HCT116 (cell line): ENCODE measurements around the gene SNX25. TPM values are rescaled to one million over a fixed set of nuclear protein-coding genes. Genes with fewer than 3 reads are reported as not detected.

ENCODE experiments used
- ATAC-seq: fragments of 200-7000 bp; cut with Tn5 transposase; 2 replicates; pipeline ENCODE4 v1.9.1; 2020; ENCODE audit warnings: mild to moderate bottlenecking, moderate library complexity
- BruUV-seq: library from RNA; stranded (reverse); fragments of 400-500 nt; replicated peaks from 2 replicates; lab custom pipeline; 2021; lab: Mats Ljungman, UMichigan
- CTCF ChIA-PET: fragments of 300-600 bp; sonication (Branson Sonifier 250); formaldehyde crosslinking; loops from one replicate; lab custom pipeline; 2021; ENCODE audit warnings: antibody characterized with exemption; lab: Charles Lee
- POLR2A ChIA-PET: fragments of 300-600, 350-600 bp; sonication (Branson Sonifier 250); formaldehyde crosslinking; loops from one replicate; lab custom pipeline; 2021; ENCODE audit warnings: antibody characterized with exemption; lab: Charles Lee
- RAD21 ChIA-PET, 2 experiments: fragments of 300-600 bp; sonication (Branson Sonifier 250); formaldehyde crosslinking; loops; one replicate each; lab custom pipeline; 2023; ENCODE audit warnings: low total read pairs in 2 of 2; ENCODE audit not compliant: uncharacterized antibody in 2 of 2, unreplicated experiment in 2 of 2, low non-redundant PET in 1 of 2; lab: Charles Lee
- DNase-seq: peaks from one replicate; pipeline ENCODE4 v3.0.0-alpha.2; 2010; ENCODE audit warnings: low read depth, low spot score
- H2AFZ ChIP-seq: fragments of 200-600 bp; shearing (Covaris generic), sonication (generic); 2 replicates; pipeline ENCODE4 v1.6.1; 2017; ENCODE audit warnings: low read depth, mixed run types, mixed read lengths, antibody characterized with exemption, low read length; ENCODE audit not compliant: poor library complexity, severe bottlenecking
- H3K27ac ChIP-seq: 2 replicates; pipeline ENCODE4 v1.5.1; 2012; ENCODE audit warnings: low read depth, low read length
- H3K27me3 ChIP-seq: fragments of 200-600 bp; sonication (generic); 2 replicates; pipeline ENCODE4 v1.6.1; 2016; ENCODE audit warnings: mixed run types, low read length, mixed read lengths; ENCODE audit not compliant: insufficient read depth
- H3K36me3 ChIP-seq, 2 experiments: fragments of 200-500 bp in 1 of 2; fragments of 200-600 bp in 1 of 2; sonication (Bioruptor generic) in 1 of 2; sonication (generic) in 1 of 2; 2 replicates each; pipeline versions ENCODE4 v1.5.1 to v1.6.1; 2014 to 2016; ENCODE audit warnings: low read length in 2 of 2, inconsistent platforms in 1 of 2, mixed read lengths in 1 of 2, mixed run types in 1 of 2; ENCODE audit not compliant: insufficient read depth in 2 of 2, control insufficient read depth in 1 of 2
- H3K4me1 ChIP-seq, 2 experiments: fragments of 200-600 bp in 1 of 2; sonication (generic) in 1 of 2; 2 replicates each; pipeline versions ENCODE4 v1.5.1 to v1.6.1; 2012 to 2017; ENCODE audit warnings: low read length in 2 of 2, inconsistent platforms in 1 of 2, mild to moderate bottlenecking in 1 of 2, mixed read lengths in 1 of 2, mixed run types in 1 of 2, moderate library complexity in 1 of 2; ENCODE audit not compliant: insufficient read depth in 2 of 2, control insufficient read depth in 1 of 2
- H3K4me2 ChIP-seq: fragments of 200-600 bp; sonication (generic); 2 replicates; pipeline ENCODE4 v1.6.1; 2017; ENCODE audit warnings: mixed run types, low read length, mixed read lengths
- H3K4me3 ChIP-seq, 2 experiments: fragments of 200-600 bp in 1 of 2; sonication (generic) in 1 of 2; replicated peaks in 1 of 2; 2 replicates each; pipeline ENCODE4 v1.5.1; 2011 to 2016; ENCODE audit warnings: low read length in 2 of 2, control low read depth in 1 of 2, low read depth in 1 of 2, mild to moderate bottlenecking in 1 of 2, mixed read lengths in 1 of 2, mixed run types in 1 of 2
- H3K79me2 ChIP-seq: fragments of 200-600 bp; sonication (generic); 2 replicates; pipeline ENCODE4 v1.6.1; 2017; ENCODE audit warnings: mild to moderate bottlenecking, mixed run types, low read length, moderate library complexity, mixed read lengths; ENCODE audit not compliant: insufficient read depth
- H3K9ac ChIP-seq: fragments of 200-600 bp; sonication (generic); 2 replicates; pipeline ENCODE4 v1.6.1; 2016; ENCODE audit warnings: low read length, mixed read lengths
- H3K9me2 ChIP-seq: fragments of 200-600 bp; sonication (generic), shearing (Covaris generic); 2 replicates; pipeline ENCODE4 v1.6.1; 2017; ENCODE audit warnings: mixed run types, mild to moderate bottlenecking, moderate library complexity; ENCODE audit not compliant: insufficient read depth
- H3K9me3 ChIP-seq, 2 experiments: fragments of 200-500 bp in 1 of 2; fragments of 200-600 bp in 1 of 2; sonication (Bioruptor generic) in 1 of 2; sonication (generic) in 1 of 2; 2 replicates each; pipeline ENCODE4 v1.6.1; 2014 to 2017; ENCODE audit warnings: low read length in 2 of 2, mixed read lengths in 2 of 2, inconsistent platforms in 1 of 2, low read depth in 1 of 2, mild to moderate bottlenecking in 1 of 2, mixed run types in 1 of 2, moderate library complexity in 1 of 2; ENCODE audit not compliant: control insufficient read depth in 1 of 2, insufficient read depth in 1 of 2
- H4K20me1 ChIP-seq: fragments of 200-600 bp; sonication (generic), shearing (Covaris generic); 2 replicates; pipeline ENCODE4 v1.6.1; 2017; ENCODE audit warnings: mixed run types, mild to moderate bottlenecking, moderate library complexity; ENCODE audit not compliant: insufficient read depth
- CEBPB ChIP-seq: IDR thresholded peaks from 2 replicates; pipeline ENCODE4 v1.6.1; 2012; ENCODE audit warnings: low read depth
- EGR1 ChIP-seq: IDR thresholded peaks from 2 replicates; pipeline ENCODE4 v1.6.1; 2012; ENCODE audit warnings: low read depth
- FOSL1 ChIP-seq: IDR thresholded peaks from 2 replicates; pipeline ENCODE4 v1.6.1; 2012; ENCODE audit warnings: low read depth
- JUND ChIP-seq: IDR thresholded peaks from 2 replicates; pipeline ENCODE4 v1.6.1; 2012
- POLR2A ChIP-seq: IDR thresholded peaks from 2 replicates; pipeline ENCODE4 v1.7.0; 2011; ENCODE audit warnings: borderline replicate concordance; ENCODE audit not compliant: insufficient read depth, insufficient read length; ENCODE audit errors: extremely low read depth
- POLR2AphosphoS5 ChIP-seq: IDR thresholded peaks from 2 replicates; pipeline ENCODE4 v1.6.1; 2011; ENCODE audit warnings: mild to moderate bottlenecking, low read depth, low read length, moderate library complexity
- RAD21 ChIP-seq: IDR thresholded peaks from 2 replicates; pipeline ENCODE4 v1.6.1; 2012; ENCODE audit warnings: low read depth, mild to moderate bottlenecking
- ZFX ChIP-seq: fragments of 450-650 bp; IDR thresholded peaks from 2 replicates; pipeline ENCODE4 v1.6.1; 2017
- intact Hi-C: fragments of 100-400 bp; cut with micrococcal nuclease; formaldehyde crosslinking; loops from 2 replicates; pipeline ENCODE4 v1.10.0; 2022
- total RNA-seq: library from RNA; stranded (reverse); gene quantifications from one replicate; pipeline ENCODE4 v1.2.1, GENCODE V29; 2021; ENCODE audit not compliant: unreplicated experiment
- TF ChIP-seq, protein P1 (sequence below): IDR thresholded peaks from 2 replicates; pipeline ENCODE4 v1.6.1; 2012; ENCODE audit warnings: low read depth
- TF ChIP-seq, protein P2 (sequence below): IDR thresholded peaks from 2 replicates; pipeline ENCODE4 v1.6.1; 2011; ENCODE audit warnings: mild to moderate bottlenecking, low read length, moderate library complexity; ENCODE audit not compliant: insufficient replicate concordance; ENCODE audit errors: extremely low read depth
- TF ChIP-seq, protein P3 (sequence below): IDR thresholded peaks from 2 replicates; pipeline ENCODE4 v1.6.1; 2012
- TF ChIP-seq, protein P4 (sequence below): IDR thresholded peaks from 2 replicates; pipeline ENCODE4 v1.6.1; 2012

SNX25 gene
- total RNA-seq, 1 experiment from 2014 or later = 20.9 TPM

DNA sequence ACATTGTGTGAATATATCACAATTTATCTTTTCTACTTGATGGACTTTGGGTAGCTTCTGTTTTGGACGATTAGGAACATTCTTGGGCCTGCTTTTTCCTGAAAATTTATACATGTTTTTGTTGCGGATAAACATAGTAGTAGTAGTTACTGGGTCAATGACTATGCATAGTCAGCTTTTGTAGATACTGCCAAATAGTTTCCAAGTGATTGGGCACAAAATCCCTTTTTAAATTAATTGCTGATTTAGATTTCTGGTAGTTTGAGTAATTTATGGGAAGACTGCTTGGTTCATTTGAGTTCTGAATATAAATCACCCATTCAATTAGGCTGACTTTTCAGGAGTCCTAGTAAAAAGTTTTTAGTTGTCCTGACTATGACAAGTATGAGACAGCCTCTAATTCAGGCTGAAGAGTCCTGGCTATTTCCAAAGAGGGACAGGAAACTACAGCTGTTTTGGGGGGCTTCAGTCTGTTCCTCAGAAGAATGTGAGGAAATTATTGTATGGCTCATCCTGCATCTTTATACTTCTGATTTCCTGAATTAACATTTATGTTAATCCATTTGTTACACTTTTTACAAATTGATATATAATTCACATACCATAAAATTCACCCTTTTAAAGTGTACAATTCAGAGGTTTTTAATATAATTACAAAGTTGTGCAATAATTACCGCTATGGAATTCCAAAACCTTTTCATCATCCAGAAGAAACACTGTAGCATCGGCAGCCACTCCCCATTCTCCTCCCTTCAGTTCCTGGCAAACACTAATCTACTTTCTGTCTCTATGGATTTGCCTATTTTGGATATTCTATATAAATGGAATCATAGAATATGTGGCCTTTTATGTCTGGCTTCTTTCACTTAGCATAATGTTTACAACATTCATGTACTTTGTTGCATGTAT lies 172.1 kb downstream of the SNX25 start:
- POLR2A ChIA-PET = no interaction called here
- RAD21 ChIA-PET = no interaction called here
- H3K9ac ChIP-seq = no peak overlapping the region
- DNase-seq (no peak), ATAC-seq (no peak)
- no TSS peak for BruUV-seq
- CTCF ChIA-PET = no interaction called here
- intact Hi-C loops = no loop called here
- no peaks in the 10 kb centered on the region for H3K79me2 ChIP-seq
- no peaks in the 10 kb centered on the region for H3K36me3 ChIP-seq
- H3K4me3 ChIP-seq = no peak overlapping the region
- H3K27ac ChIP-seq = no peak overlapping the region
- H4K20me1 ChIP-seq = no peaks in the 10 kb centered on the region
- TF ChIP-seq, protein P1, sequence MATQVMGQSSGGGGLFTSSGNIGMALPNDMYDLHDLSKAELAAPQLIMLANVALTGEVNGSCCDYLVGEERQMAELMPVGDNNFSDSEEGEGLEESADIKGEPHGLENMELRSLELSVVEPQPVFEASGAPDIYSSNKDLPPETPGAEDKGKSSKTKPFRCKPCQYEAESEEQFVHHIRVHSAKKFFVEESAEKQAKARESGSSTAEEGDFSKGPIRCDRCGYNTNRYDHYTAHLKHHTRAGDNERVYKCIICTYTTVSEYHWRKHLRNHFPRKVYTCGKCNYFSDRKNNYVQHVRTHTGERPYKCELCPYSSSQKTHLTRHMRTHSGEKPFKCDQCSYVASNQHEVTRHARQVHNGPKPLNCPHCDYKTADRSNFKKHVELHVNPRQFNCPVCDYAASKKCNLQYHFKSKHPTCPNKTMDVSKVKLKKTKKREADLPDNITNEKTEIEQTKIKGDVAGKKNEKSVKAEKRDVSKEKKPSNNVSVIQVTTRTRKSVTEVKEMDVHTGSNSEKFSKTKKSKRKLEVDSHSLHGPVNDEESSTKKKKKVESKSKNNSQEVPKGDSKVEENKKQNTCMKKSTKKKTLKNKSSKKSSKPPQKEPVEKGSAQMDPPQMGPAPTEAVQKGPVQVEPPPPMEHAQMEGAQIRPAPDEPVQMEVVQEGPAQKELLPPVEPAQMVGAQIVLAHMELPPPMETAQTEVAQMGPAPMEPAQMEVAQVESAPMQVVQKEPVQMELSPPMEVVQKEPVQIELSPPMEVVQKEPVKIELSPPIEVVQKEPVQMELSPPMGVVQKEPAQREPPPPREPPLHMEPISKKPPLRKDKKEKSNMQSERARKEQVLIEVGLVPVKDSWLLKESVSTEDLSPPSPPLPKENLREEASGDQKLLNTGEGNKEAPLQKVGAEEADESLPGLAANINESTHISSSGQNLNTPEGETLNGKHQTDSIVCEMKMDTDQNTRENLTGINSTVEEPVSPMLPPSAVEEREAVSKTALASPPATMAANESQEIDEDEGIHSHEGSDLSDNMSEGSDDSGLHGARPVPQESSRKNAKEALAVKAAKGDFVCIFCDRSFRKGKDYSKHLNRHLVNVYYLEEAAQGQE = no peak
- TF ChIP-seq POLR2AphosphoS5 = no peak
- H3K27me3 ChIP-seq = no peaks in the 10 kb centered on the region
- H3K9me3 ChIP-seq = no peaks in the 10 kb centered on the region
- no peaks in the 10 kb centered on the region for H3K9me2 ChIP-seq
- H3K4me2 ChIP-seq = no peak overlapping the region
- H2AFZ ChIP-seq = no peak overlapping the region
- H3K4me1 ChIP-seq = peaks cover 5 to 7% of the 10 kb centered on the region in 2 experiments; a peak in 2 of 4 replicates

DNA sequence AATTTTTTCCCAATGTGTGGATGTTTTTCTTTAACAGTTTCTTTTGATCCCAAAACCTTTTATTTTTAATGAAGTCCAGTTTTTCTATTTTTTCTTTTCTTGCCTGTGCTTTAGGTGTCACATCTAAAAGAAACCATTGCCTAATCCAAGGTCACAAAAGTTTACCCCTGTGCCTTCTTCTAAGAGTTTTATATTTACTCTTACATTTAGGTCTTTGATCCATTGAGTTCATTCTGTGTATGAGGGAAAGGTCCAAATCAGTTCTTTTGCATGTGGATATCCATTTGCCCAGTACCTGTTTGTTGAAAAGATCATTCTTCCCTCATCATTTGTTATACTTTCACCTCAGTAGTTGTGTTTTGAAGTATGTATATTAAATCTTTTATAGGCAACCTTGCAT lies 173.4 kb downstream of the SNX25 start:
- no TSS peak for BruUV-seq
- TF ChIP-seq, protein P2, sequence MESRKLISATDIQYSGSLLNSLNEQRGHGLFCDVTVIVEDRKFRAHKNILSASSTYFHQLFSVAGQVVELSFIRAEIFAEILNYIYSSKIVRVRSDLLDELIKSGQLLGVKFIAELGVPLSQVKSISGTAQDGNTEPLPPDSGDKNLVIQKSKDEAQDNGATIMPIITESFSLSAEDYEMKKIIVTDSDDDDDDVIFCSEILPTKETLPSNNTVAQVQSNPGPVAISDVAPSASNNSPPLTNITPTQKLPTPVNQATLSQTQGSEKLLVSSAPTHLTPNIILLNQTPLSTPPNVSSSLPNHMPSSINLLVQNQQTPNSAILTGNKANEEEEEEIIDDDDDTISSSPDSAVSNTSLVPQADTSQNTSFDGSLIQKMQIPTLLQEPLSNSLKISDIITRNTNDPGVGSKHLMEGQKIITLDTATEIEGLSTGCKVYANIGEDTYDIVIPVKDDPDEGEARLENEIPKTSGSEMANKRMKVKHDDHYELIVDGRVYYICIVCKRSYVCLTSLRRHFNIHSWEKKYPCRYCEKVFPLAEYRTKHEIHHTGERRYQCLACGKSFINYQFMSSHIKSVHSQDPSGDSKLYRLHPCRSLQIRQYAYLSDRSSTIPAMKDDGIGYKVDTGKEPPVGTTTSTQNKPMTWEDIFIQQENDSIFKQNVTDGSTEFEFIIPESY = no peak
- TF ChIP-seq, protein P3, sequence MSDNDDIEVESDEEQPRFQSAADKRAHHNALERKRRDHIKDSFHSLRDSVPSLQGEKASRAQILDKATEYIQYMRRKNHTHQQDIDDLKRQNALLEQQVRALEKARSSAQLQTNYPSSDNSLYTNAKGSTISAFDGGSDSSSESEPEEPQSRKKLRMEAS = no peak
- TF ChIP-seq POLR2A (no peak), JUND (no peak), EGR1 (no peak), CEBPB (no peak), ZFX (no peak), RAD21 (no peak), FOSL1 (no peak)
- TF ChIP-seq, protein P4, sequence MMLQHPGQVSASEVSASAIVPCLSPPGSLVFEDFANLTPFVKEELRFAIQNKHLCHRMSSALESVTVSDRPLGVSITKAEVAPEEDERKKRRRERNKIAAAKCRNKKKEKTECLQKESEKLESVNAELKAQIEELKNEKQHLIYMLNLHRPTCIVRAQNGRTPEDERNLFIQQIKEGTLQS = no peak

More for the DNA sequence above, 173.4 kb downstream of the SNX25 start:
- Histone ChIP-seq H3K9me3 (no peaks in the 10 kb centered on the region), H3K36me3 (no peaks in the 10 kb centered on the region), H3K4me1 (peaks cover 5 to 7% of the 10 kb centered on the region in 2 experiments; a peak in 2 of 4 replicates), H3K4me2 (no peak overlapping the region), H3K9me2 (no peaks in the 10 kb centered on the region), H3K9ac (no peak overlapping the region), H3K4me3 (no peak overlapping the region), H3K27me3 (no peaks in the 10 kb centered on the region), H2AFZ (no peak overlapping the region), H3K27ac (no peak overlapping the region), H3K79me2 (no peaks in the 10 kb centered on the region), H4K20me1 (no peaks in the 10 kb centered on the region)
- RAD21 ChIA-PET = no interaction called here
- intact Hi-C loops = no loop called here
- no peak for DNase-seq
- CTCF ChIA-PET = no interaction called here
- POLR2A ChIA-PET = no interaction called here
- ATAC-seq = no peak
